Inferior parietal cortex (tissue), 1 donor: Measurements from ENCODE around the gene SLC5A11.
A peak's percentile ranks its signal among the peaks of the same experiment; 100 is the strongest.
"Not testable (repeated sequence)": the region's sequence is repeated elsewhere in the genome, so short reads cannot be mapped to it uniquely, and the experiment has no call there.

Source experiments
- DNase-seq: peaks from one replicate; pipeline ENCODE4 v3.0.0-alpha.2; 2016; ENCODE audit errors: extremely low spot score

SLC5A11 gene

GRCh38 chr16:24836836-24837235 lies 8.9 kb upstream of the SLC5A11 start:
- no peak for DNase-seq

DNA sequence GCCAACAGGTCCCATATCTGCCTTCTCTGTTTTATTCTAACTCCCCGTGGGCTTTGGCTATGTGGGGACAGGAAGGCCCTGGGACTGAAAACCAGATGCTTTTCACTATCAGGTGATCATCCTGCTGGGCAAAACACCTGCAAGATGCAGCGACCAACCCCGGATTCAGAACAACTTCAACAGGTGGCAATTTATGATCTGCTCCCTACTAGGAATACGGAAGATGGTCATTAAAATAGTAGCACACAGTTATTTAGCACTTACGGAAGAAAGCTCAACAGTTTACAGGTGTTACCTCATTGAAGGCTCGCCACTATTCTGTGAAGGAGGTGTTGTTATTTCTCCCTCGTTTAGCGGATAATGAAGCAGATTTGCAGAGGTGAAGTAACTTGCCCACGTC lies 7.8 kb upstream of the SLC5A11 start:
- no peak for DNase-seq

- peak; percentile 81 for DNase-seq
These were observed 7.1 kb upstream of the SLC5A11 start for GRCh38 chr16:24838554-24839266.

- no peak for DNase-seq
These were observed 6.3 kb upstream of the SLC5A11 start for GRCh38 chr16:24839347-24839972.

DNA sequence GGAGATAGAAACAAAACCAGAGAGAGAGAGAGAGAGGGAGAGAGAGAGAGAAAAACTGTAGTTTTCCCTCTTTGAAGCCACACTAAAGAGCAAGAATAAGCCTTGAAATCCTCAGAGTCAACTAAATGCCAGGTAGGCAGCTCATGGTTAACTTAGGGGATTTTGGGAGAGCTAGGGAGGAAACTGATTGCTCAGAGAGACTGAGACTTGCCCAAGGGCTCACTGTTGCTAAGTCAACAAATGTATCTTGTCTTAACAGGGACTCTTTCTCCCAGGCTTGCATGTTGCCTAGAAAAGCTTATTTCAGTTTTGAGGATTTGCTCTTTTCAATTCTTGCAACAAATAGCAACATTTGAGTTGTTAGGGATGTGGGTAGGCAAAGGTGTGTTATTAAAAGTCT lies 4.5 kb upstream of the SLC5A11 start:
- DNase-seq: no peak

- DNase-seq: no peak
These were observed 1.4 kb upstream of the SLC5A11 start for GRCh38 chr16:24844101-24845030.

GRCh38 chr16:24845031-24845365 lies 765 bp upstream of the SLC5A11 start:
- DNase-seq: not testable (repeated sequence)

GRCh38 chr16:24846548-24847357 lies 990 bp downstream of the SLC5A11 start:
- DNase-seq: no peak

DNA sequence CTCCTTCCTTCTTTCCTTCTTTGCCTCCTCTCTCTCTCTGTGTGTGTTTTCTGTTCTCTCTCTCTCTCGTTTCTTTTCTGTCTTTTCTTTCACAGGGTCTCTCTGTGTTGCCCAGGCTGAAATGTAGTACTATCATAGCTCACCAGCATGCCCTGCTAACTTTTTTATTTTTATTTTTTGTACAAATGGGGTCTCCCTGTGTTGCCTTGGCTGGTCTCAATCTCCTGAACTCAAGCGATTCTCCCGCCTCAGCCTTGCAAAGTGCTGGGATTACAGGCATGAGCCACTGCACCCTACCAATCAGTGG lies 1.5 kb downstream of the SLC5A11 start:
- DNase-seq: no peak

GRCh38 chr16:24848065-24848464 lies 2.3 kb downstream of the SLC5A11 start:
- DNase-seq: no peak

- no peak for DNase-seq
These were observed 3.9 kb downstream of the SLC5A11 start for GRCh38 chr16:24849641-24850040.

GRCh38 chr16:24850289-24850938 lies 4.7 kb downstream of the SLC5A11 start:
- no peak for DNase-seq

- peak; percentile 8 for DNase-seq
These were observed 5.9 kb downstream of the SLC5A11 start for GRCh38 chr16:24851700-24852099.

DNA sequence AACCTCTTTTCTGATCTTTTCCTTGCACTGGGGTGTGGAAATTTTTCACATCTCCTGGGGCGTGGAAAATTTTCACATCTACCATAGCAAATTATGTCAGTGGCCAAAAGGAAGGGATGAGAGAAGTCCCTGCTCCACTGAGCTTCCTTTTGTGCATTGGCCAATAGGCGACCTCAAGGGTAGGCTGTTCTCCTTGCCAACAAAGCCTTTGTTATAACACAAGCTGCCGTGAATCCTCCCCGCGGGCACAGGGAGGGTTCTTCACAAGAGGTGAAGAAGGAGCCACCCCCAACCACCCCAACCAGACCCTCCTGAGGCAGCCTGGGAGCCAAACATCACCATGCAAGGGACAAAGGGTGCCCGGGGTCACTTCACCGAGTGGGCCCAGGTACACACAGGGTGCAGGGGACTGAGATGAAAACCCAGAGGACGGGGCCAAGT lies 6.5 kb downstream of the SLC5A11 start:
- DNase-seq: peak; percentile 39

GRCh38 chr16:24853169-24853824 lies 7.5 kb downstream of the SLC5A11 start:
- no peak for DNase-seq

GRCh38 chr16:24853830-24854229 lies 8.1 kb downstream of the SLC5A11 start:
- peak; percentile 77 for DNase-seq

GRCh38 chr16:24854607-24855171 lies 8.9 kb downstream of the SLC5A11 start:
- no peak for DNase-seq

DNA sequence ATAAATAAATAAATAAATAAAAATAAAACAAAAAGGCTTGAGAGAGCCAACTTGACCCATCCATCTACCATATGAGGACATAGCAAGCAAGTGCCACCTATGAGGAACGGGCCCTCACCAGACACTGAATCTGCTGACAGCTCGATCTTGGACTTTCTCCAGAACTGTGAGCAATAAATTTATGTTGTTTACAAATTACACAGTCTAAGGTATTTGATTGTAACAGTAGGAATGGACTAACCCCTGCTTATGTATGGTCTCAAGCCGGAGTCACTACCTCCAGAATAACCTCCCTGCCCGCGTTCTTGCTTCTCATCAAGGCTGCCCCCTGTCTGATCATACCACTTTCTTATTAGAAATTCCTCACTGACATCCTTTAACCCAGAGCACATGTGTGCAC lies 9.9 kb downstream of the SLC5A11 start:
- DNase-seq: no peak

GRCh38 chr16:24856871-24857270 lies 11.1 kb downstream of the SLC5A11 start:
- not testable (repeated sequence) for DNase-seq
